ENCODE measurements around the gene DSCAM. TPM values are rescaled to one million over a fixed set of nuclear protein-coding genes. Genes with fewer than 3 reads are reported as not detected.
"Not testable (repeated sequence)": the region's sequence is repeated elsewhere in the genome, so short reads cannot be mapped to it uniquely, and the experiment has no call there.

DSCAM gene
- total and polyA plus RNA-seq, 10 of the 15 experiments (the other 5 are each of a cell fraction or from before 2014, with no cell fraction given), result not detected

- WGBS (ENCODE audit: insufficient coverage, insufficient replicate concordance, low lambda C conversion rate, missing lambda C conversion rate), result 0% methylated on average over 1 of the region's 1 CpG
- intact Hi-C loops (cut with micrococcal nuclease; ENCODE audit: unreplicated experiment), result no loop called here
- no peaks in the 10 kb centered on the region for H4K20me1 ChIP-seq (ENCODE audit: control insufficient read depth, insufficient read depth)
- H3K36me3 ChIP-seq (ENCODE audit: control insufficient read depth in 2 of 2, insufficient read depth in 2 of 2, low read length in 1 of 2), result no peaks in the 10 kb centered on the region
- H2AFZ ChIP-seq (ENCODE audit: control insufficient read depth, low read depth, low read length), result no peak overlapping the region
- ChIA-PET CTCF (no interaction called here), SMC1A (ENCODE audit: uncharacterized antibody, unreplicated experiment) (no interaction called here), POLR2A (no interaction called here), RAD21 (ENCODE audit: unreplicated experiment) (no interaction called here)
- no TSS peak for BruUV-seq (replicated peaks)
- no peaks in the 10 kb centered on the region for H3K79me2 ChIP-seq (ENCODE audit: control insufficient read depth, insufficient read depth, low read length)
- no peak overlapping the region for H3K4me2 ChIP-seq (ENCODE audit: control insufficient read depth, insufficient read depth)
- no peak for DNase-seq (ENCODE audit: low read depth, low spot score)
- ATAC-seq, result no peak
- no peak overlapping the region for H3K9ac ChIP-seq (ENCODE audit: control insufficient read depth, insufficient read depth, low read length)
- H3K27me3 ChIP-seq (replicated peaks in 1 of 2; ENCODE audit: control insufficient read depth in 2 of 2, insufficient read depth in 2 of 2, low read length in 1 of 2), result no peaks in the 10 kb centered on the region
- no peak for FAIRE-seq
- in situ Hi-C loops (cut with MboI), result no loop called here
- no peaks in the 10 kb centered on the region for H3K4me1 ChIP-seq (ENCODE audit: control insufficient read depth, insufficient read depth, low read length)
- no peaks in the 10 kb centered on the region; the same call in 2 of the 3 replicates for H3K9me3 ChIP-seq (replicated peaks; ENCODE audit: control insufficient read depth, insufficient read depth, low read length)
- no peak overlapping the region for H3K4me3 ChIP-seq
- TF ChIP-seq TCF12 (IDR thresholded peaks at IDR 0.05; ENCODE audit: low read depth, low read length), result no peak
- TF ChIP-seq SP1 (IDR thresholded peaks at IDR 0.05; ENCODE audit: low read depth, low read length), result no peak
- no peak overlapping the region for H3K27ac ChIP-seq (ENCODE audit: control insufficient read depth, insufficient read depth)
Observed at GRCh38 chr21:40324389-40324788, 522.6 kb downstream of the DSCAM start.

GRCh38 chr21:40320718-40321117, 526.2 kb downstream of the DSCAM start:
- H4K20me1 ChIP-seq (ENCODE audit: control insufficient read depth, insufficient read depth); H3K4me3 ChIP-seq; H3K79me2 ChIP-seq (ENCODE audit: control insufficient read depth, insufficient read depth, low read length); CTCF ChIA-PET; intact Hi-C loops (cut with micrococcal nuclease; ENCODE audit: unreplicated experiment); FAIRE-seq; BruUV-seq (replicated peaks); H3K9me3 ChIP-seq (replicated peaks; ENCODE audit: control insufficient read depth, insufficient read depth, low read length); H3K4me1 ChIP-seq (ENCODE audit: control insufficient read depth, insufficient read depth, low read length); H3K27ac ChIP-seq (ENCODE audit: control insufficient read depth, insufficient read depth); ATAC-seq; H3K27me3 ChIP-seq (replicated peaks in 1 of 2; ENCODE audit: control insufficient read depth in 2 of 2, insufficient read depth in 2 of 2, low read length in 1 of 2); in situ Hi-C loops (cut with MboI); SMC1A ChIA-PET (ENCODE audit: uncharacterized antibody, unreplicated experiment); H3K36me3 ChIP-seq (ENCODE audit: control insufficient read depth in 2 of 2, insufficient read depth in 2 of 2, low read length in 1 of 2); DNase-seq (ENCODE audit: low read depth, low spot score); POLR2A ChIA-PET; RAD21 ChIA-PET (ENCODE audit: unreplicated experiment); H2AFZ ChIP-seq (ENCODE audit: control insufficient read depth, low read depth, low read length); H3K4me2 ChIP-seq (ENCODE audit: control insufficient read depth, insufficient read depth); H3K9ac ChIP-seq (ENCODE audit: control insufficient read depth, insufficient read depth, low read length): not testable (repeated sequence)
- WGBS (ENCODE audit: insufficient coverage, insufficient replicate concordance, low lambda C conversion rate, missing lambda C conversion rate), result 0% methylated on average over 2 of the region's 2 CpGs

Measured in GM12878 (cell line).